ENCODE results near the gene PPP2R3A. TPM values are rescaled to one million over a fixed set of nuclear protein-coding genes. Genes with fewer than 3 reads are reported as not detected.

The PPP2R3A gene
- total and polyA plus RNA-seq, 9 of the 15 experiments (the other 6 are each of a cell fraction or from before 2014, with no cell fraction given), result 0.10 to 0.50 (median 0.24) TPM

DNA sequence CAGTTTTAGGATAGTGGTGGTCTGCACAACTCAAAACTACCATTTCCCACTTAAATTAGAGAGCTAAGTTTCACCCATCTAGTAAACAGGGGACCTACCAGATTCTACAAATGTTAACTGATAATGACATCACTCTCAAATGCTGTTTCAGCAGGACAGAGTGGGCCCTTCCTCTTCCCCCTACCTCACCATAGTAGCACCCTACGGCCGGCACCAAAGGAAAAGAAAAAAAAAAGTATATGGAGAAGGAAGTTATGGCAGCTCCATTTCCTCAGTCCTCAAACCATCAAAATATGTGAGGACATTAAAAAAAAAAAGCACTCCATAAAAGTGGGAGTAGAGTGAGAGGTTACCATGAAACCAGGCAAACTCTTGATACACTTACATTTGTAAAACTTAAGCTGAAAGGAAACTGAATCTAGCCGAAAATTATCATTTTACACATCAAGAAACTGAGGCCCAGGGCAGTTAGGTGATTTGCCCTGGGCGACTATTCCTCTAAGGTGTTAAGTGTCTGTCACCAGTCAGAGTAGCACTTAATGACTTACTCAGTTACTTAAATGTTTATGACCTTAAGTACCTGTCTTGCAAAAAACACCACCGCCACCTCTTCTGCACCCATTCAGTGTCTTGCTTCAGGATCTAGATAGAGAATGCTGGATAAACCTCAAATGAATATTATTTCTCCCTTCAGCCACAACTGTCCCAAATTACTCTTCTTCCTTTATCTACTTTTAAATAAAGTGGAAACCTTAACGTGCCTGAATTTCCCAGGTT, 227.9 kb downstream of the PPP2R3A start (continued):
- TF ChIP-seq SRSF9 (IDR thresholded peaks at IDR 0.05; ENCODE audit: borderline replicate concordance, low read depth, low read length) (no peak), SMAD1 (IDR thresholded peaks at IDR 0.05; ENCODE audit: low read depth, low read length, partially characterized antibody) (no peak), CREBBP (IDR thresholded peaks at IDR 0.05; ENCODE audit: low read depth, low read length) (no peak), DLX4 (CRISPR knock-in tag; IDR thresholded peaks at IDR 0.05) (no peak), JUND (IDR thresholded peaks at IDR 0.05; ENCODE audit: borderline replicate concordance, low read depth, low read length) (peak; percentile 63; the same call in 1 of the 2 replicates), JUND (tag; IDR thresholded peaks at IDR 0.05; ENCODE audit: borderline replicate concordance, low read depth, low read length) (peak; percentile 52; the same call in 1 of the 3 replicates), FOXK2 (conservative IDR thresholded peaks at IDR 0.05 in 1 of 2, IDR thresholded peaks at IDR 0.05 in 1 of 2; ENCODE audit: low read depth in 2 of 2) (peak in 1 of 2 experiments; percentile 47; a peak in 2 of 4 replicates), U2AF1 (optimal IDR thresholded peaks at IDR 0.05; ENCODE audit: low read depth, low read length) (no peak), ZNF134 (CRISPR knock-in tag; conservative IDR thresholded peaks at IDR 0.05) (no peak), CREM (IDR thresholded peaks at IDR 0.05; ENCODE audit: low read depth) (no peak), CTBP1 (IDR thresholded peaks at IDR 0.05; ENCODE audit: borderline replicate concordance) (no peak), E2F8 (IDR thresholded peaks at IDR 0.05; ENCODE audit: low read depth, partially characterized antibody) (no peak), NFYB (IDR thresholded peaks at IDR 0.05; ENCODE audit: extremely low read depth, insufficient read length) (no peak), CEBPG (CRISPR knock-in tag; IDR thresholded peaks at IDR 0.05) (no peak), CEBPG (tag; conservative IDR thresholded peaks at IDR 0.05 in 1 of 2, IDR thresholded peaks at IDR 0.05 in 1 of 2) (no peak), HDAC8 (tag; IDR thresholded peaks at IDR 0.05) (no peak), HNRNPLL (IDR thresholded peaks at IDR 0.05; ENCODE audit: low read depth, low read length, poor library complexity, severe bottlenecking) (no peak), CLOCK (CRISPR knock-in tag; IDR thresholded peaks at IDR 0.05; ENCODE audit: borderline replicate concordance) (no peak), CBFB (CRISPR knock-in tag; IDR thresholded peaks at IDR 0.05) (no peak)
- TF ChIP-seq, protein P1, sequence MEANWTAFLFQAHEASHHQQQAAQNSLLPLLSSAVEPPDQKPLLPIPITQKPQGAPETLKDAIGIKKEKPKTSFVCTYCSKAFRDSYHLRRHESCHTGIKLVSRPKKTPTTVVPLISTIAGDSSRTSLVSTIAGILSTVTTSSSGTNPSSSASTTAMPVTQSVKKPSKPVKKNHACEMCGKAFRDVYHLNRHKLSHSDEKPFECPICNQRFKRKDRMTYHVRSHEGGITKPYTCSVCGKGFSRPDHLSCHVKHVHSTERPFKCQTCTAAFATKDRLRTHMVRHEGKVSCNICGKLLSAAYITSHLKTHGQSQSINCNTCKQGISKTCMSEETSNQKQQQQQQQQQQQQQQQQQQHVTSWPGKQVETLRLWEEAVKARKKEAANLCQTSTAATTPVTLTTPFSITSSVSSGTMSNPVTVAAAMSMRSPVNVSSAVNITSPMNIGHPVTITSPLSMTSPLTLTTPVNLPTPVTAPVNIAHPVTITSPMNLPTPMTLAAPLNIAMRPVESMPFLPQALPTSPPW (CRISPR knock-in tag; IDR thresholded peaks at IDR 0.05), result no peak

Measured in K562 (cell line).